ENCODE measurements around the gene USP34.
"Not testable (repeated sequence)": the region's sequence is repeated elsewhere in the genome, so short reads cannot be mapped to it uniquely, and the experiment has no call there.

Gene USP34

DNA sequence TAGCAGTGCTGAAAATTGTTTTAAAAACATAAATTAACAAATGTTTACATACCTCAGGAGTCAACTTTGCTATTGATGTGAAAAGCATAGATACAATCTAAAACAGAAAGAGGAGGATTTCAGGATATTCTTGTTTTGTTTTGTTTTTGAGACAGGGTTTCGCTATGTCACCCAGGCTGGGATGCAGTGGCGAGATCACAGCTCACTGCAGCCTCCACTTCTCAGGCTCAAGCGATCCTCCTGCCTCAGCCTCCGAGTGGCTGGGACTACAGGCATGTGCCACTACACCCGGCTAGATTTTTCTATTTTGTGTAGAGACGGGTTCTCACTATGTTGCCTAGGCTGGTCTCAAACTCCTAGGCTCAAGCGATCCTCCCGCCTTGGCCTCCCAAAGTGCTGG is 248.3 kb downstream of the USP34 start:
- TF ChIP-seq POLR2A (IDR thresholded peaks at IDR 0.05; ENCODE audit: low read depth, low read length) = no peak
- FAIRE-seq (no peak), DNase-seq (ENCODE audit: insufficient read length, low spot score) (no peak)

DNA sequence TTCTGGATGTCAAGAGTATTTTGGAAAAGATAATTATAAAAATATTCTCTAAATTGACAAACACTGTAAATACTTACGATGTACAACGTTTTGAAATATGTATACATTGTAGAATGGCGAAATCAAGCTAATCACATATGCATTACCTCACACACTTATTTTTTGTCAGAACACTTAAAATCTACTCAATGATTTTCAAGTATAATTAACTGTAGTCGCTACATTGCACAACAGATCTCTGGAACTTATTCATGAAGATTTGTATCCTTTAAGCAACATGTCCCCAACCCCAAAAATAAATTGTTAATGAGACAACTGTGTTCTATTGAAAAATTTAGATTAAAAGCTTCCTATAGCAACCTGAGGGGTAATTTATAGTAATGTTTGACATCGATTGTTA is 249.1 kb downstream of the USP34 start:
- TF ChIP-seq POLR2A (IDR thresholded peaks at IDR 0.05; ENCODE audit: low read depth, low read length) = no peak
- FAIRE-seq (no peak), DNase-seq (ENCODE audit: insufficient read length, low spot score) (no peak)

DNA sequence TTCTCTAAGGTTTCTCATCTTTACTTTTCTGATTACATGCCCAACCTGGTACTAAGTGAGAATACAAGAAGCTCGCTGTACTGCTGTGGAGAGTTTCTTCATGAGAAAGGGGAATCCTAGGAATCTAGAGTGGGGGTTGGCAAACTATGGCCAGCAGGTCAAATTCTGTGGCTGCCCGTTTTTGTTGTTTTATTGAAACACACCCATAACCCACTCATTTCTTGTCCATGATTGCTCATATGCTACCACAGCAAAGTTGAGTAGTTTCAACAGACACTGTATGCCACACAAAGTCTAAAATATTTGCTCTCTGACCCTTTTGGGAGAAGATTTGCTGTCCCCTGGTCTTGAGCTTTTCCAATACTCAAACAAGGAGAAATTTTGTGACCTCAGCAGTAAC is 250.1 kb downstream of the USP34 start:
- FAIRE-seq (peak; percentile 98), DNase-seq (ENCODE audit: insufficient read length, low spot score) (peak; percentile 8)
- TF ChIP-seq POLR2A (IDR thresholded peaks at IDR 0.05; ENCODE audit: low read depth, low read length) = no peak

DNA sequence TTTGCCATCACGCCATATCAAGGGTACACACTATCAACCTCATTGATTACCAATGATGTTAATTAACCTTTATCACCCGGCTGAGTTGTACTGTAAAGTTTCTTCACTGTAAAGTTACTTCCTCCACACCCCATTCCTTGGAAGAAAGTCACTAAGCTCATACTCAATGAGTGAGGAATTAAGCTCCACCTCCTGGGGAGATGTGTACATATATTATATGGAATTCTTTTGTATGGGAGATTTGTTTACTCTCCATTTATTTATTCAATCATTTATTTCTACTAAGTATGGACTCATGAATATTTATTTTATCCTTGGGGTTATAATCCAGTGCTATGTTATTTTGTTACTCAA is 252.1 kb downstream of the USP34 start:
- FAIRE-seq (no peak), DNase-seq (ENCODE audit: insufficient read length, low spot score) (no peak)
- TF ChIP-seq POLR2A (IDR thresholded peaks at IDR 0.05; ENCODE audit: low read depth, low read length) = no peak

DNA sequence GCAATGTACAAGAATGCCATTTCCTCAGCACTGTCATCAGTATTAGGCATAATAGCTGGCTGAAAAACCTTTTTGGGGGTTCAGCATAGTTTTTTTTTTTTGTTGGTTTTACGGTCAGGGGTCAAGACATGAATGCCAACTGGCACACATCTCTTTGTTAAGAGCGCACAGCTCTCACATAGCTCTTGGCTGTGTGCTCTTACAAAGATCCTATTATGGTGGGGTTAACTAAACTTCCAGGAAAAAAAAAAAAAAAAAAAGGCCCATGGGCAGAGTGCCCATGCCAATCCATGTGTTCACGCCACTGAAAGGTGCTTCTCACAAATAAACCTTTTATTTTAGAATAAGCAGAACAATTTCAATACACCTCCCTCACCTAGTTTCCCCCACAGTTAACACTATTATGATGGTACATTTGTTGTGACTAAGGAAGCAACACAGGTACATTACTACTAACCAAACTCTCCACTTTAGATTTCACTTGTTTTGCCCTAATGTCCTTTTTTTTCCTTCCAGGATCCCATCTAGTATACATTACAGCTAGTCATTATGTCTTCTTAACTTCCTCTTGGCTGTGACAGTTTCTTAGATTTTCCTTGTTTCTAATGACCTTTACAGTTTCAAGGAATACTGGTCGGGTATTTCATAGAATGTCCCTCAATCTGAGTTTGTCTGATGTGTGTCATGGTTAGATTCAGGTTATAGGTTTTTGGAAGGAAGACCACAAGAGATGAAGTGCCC is 252.6 kb downstream of the USP34 start:
- no peak for TF ChIP-seq POLR2A (IDR thresholded peaks at IDR 0.05; ENCODE audit: low read depth, low read length)
- FAIRE-seq (no peak), DNase-seq (ENCODE audit: insufficient read length, low spot score) (no peak)

DNA sequence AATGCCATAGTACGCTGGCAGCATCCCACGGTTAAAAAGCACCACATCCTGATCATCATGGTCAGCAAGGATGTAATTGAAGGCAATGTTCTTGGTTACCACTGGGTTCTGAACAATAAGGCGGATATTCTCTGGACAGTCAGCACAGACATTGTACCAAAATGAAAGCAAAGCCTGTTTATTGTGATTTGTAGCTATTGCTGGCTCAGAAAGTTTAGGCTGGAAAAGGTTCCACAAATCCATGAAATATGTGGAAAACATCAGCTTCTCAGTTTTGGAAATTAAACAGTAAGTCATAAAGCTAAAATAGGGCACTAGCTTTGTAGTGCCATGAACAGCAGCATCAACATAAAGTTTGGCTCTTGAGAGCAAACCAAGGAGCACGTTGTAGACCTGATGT is 256.7 kb downstream of the USP34 start:
- TF ChIP-seq POLR2A (IDR thresholded peaks at IDR 0.05; ENCODE audit: low read depth, low read length) = no peak
- no peak for DNase-seq (ENCODE audit: insufficient read length, low spot score)
- FAIRE-seq = peak; percentile 27

DNA sequence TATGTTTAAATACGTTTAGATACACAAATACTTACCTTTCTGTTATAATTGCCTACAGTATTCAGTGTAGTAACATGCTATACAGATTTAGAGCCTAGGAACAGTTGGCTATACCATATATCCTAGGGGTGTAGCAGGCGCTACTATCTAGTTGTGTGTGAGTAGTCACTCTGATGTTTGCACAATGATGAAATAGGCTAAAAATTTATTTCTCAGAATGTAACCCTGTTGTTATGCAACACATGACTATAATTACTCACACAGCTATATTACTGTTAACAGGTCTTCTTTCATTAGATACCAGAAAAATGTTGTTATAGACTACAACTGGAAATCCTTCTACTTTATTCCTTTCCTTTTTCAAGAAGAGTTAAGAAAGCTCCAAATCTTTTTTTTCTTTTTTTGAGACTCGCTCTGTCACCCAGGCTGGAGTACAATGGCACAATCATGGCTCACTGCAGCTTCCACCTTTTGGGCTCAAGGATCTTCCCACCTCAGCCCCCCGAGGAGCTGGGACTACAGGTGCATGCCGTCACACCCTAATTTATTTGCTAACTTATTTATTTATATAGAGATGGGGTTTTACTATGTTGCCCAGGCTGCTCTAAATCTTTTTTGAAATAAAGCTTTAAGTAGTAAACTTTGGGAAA is 260.4 kb downstream of the USP34 start:
- peak; percentile 79 for FAIRE-seq
- no peak for DNase-seq (ENCODE audit: insufficient read length, low spot score)
- no peak for TF ChIP-seq POLR2A (IDR thresholded peaks at IDR 0.05; ENCODE audit: low read depth, low read length)

DNA sequence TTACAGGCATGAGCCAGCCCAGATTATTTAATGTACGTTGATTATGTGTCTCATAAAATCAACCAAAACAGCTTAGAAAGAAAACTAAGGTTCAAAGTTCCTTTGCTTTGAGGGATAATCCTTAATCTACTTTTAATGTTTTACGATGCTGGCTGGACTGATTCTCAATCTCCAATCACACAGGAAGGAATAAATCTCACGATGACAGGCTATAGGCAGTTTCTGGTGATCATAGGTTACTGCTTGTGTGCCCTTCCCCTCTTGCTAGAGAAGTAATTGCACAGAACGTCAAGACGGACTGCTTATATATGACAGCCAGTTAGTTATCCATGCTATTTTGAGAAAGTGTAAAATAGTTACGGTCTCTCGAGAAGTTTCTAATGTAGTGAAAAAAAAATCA is 265.8 kb downstream of the USP34 start:
- FAIRE-seq = peak; percentile 6
- no peak for TF ChIP-seq POLR2A (IDR thresholded peaks at IDR 0.05; ENCODE audit: low read depth, low read length)
- no peak for DNase-seq (ENCODE audit: insufficient read length, low spot score)

DNA sequence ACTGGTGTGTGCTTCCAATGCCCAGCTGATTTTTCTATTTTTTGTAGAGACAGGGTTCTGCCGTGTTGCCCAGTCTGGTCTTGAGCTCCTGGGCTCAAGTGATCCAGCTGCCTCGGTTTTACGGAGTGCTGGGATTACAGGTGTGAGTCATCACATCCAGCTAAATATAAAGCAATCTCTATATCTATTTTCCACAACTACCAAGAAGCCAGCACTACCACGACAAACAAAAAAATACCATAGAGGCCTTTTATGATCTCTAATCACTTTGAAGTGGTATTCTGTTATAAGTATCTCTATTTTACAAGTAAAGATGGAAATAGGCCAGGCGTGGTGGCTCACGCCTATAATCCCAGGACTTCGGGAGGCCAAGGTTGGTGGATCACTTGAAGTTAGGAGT is 274.2 kb downstream of the USP34 start:
- no peak for TF ChIP-seq POLR2A (IDR thresholded peaks at IDR 0.05; ENCODE audit: low read depth, low read length)
- FAIRE-seq (no peak), DNase-seq (ENCODE audit: insufficient read length, low spot score) (no peak)

DNA sequence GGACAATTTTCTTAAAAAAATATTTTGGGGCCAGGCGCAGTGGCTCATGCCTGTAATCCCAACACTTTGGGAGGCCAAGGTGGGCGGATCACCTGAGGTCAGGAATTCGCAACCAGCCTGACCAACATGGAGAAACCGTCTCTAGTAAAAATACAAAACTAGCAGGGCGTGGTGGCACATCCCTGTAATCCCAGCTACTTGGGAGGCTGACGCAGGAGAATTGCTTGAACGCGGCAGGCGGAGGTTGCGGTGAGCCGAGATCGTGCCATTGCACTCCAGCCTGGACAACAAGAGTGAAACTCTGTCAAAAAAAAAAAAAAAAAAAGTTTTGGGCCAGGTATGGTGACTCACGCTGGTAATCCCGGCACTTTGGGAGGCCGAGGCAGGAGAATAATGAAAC is 276.2 kb downstream of the USP34 start:
- DNase-seq (ENCODE audit: insufficient read length, low spot score); FAIRE-seq: not testable (repeated sequence)

DNA sequence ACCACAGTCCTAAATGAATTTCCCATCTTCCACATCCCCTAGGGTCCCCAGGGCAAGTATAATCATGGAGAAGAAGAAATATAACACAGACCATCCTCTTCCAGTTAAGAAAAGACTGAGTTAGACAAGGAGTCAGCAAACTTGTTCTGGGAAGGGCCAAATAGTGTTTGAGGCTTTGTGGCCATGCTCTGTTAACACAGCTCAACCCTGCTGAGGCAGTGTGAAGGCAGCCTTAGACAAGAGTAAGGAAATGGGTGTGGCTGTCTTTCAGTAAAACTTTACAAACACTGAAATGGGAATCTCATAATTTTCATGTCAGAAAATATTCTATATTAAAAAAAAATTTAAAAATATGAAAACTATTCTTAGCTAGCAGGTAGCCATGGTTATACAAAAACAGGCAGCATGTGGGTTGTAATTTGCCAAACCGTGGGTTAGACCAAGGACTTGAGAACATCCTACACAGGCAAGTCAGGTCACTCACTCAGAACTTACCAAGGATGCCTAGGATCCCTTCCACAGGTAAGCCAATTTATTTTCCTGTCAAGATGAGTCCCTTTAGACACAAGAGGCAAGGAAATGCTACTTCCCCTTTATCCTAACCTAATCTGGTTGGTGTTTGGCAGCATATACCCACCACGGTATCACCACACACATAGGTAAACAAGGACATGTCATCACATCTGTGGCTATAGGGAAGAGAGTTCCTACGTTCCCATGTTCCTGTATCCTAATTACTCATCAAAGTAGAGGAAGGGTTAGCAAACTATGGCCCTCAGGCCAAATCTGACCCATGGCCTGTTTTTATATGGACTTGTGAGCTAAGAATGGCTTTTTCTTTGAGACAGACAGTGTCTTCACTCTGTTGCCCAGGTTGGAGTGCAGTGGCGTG is 277.0 kb downstream of the USP34 start:
- no peak for TF ChIP-seq POLR2A (IDR thresholded peaks at IDR 0.05; ENCODE audit: low read depth, low read length)
- FAIRE-seq (no peak), DNase-seq (ENCODE audit: insufficient read length, low spot score) (no peak)

DNA sequence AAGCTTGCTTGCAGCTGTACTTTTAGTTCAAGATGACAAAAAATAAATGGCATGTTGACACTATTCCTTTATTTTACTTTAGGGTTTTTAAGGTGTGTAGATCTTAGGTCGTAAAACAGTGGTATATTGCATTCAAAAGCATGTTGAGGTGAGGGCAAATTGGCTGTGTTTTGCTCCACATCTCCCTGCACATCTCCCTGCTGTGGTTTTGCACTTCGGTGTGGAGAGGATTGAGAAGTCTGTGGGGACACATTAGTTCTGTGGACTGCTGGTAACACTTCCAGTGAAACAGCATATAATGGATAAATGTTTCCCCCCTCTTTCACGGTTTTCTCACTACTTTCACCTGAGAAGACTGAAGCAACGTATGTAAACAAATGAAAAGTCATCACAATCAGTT is 283.8 kb downstream of the USP34 start:
- DNase-seq (ENCODE audit: insufficient read length, low spot score) (no peak), FAIRE-seq (no peak)
- TF ChIP-seq POLR2A (IDR thresholded peaks at IDR 0.05; ENCODE audit: low read depth, low read length) = no peak

DNA sequence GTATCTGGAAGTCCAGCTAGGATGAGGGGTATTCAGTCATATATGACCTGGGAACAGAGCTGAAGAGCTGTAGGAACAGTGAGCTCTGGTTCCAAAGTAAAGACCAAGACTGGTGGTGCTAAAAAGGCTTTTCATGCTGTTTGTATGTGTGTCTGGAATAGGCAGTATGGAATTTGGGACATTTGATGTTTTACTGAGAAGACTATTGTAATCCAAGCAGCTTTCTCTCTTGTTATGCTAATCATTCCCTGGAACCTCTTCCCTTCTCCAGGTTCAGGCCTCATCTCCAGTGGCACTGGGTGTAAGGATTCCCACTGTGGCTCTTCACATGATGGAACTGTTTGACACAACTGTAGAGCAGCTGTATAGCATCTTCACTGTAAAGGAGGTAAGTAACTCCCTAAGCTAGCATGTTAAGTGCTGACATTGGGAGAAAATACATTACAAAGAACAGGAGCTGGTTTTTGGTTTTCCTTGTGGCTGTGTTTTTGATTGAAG is 285.6 kb downstream of the USP34 start:
- TF ChIP-seq POLR2A (IDR thresholded peaks at IDR 0.05; ENCODE audit: low read depth, low read length) = no peak
- no peak for DNase-seq (ENCODE audit: insufficient read length, low spot score)
- FAIRE-seq = no peak

DNA sequence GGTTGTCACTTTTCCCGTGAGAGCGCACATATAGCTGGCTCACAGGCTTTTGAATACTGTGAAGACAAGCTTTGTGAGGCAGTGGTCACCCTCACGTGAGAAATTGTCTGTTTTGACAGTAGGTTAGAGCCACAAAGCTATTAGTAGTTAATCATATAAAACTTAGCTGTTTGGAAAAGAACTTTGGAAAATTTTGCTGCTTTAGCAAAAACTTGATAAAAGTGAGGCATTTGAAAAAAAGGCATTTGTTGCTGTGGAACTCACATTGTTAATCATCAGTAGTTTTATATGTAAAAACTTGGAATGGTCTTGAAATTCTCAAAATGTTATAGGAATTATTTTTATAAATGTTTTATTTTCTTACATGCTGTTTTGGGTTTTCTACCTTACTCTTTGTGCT is 286.6 kb downstream of the USP34 start:
- no peak for TF ChIP-seq POLR2A (IDR thresholded peaks at IDR 0.05; ENCODE audit: low read depth, low read length)
- no peak for FAIRE-seq
- no peak for DNase-seq (ENCODE audit: insufficient read length, low spot score)

All from H54 (cell line).